Measurements from ENCODE around the gene GPC5. TPM values are rescaled to one million over a fixed set of nuclear protein-coding genes. Genes with fewer than 3 reads are reported as not detected.

GPC5 gene
- total and polyA plus RNA-seq, 2 of the 8 experiments (the other 6 are each of a cell fraction or from before 2014, with no cell fraction given) = 0.20 to 0.39 TPM

GRCh38 chr13:92038905-92039304 is 640.5 kb downstream of the GPC5 start:
- no peak overlapping the region for H2AFZ ChIP-seq (ENCODE audit: low read length)
- H2AK5ac ChIP-seq (ENCODE audit: low read depth, low read length) = no peak overlapping the region
- DNase-seq (ENCODE audit: low read depth in 1 of 2, low spot score in 2 of 2) (no peak), FAIRE-seq (no peak)
- H3K79me1 ChIP-seq (ENCODE audit: low read depth, low read length) = no peaks in the 10 kb centered on the region
- no peaks in the 10 kb centered on the region for H3K79me2 ChIP-seq (ENCODE audit: control insufficient read depth in 1 of 2, insufficient read depth in 2 of 2, low read length in 2 of 2)
- no peaks in the 10 kb centered on the region for H3K4me1 ChIP-seq (replicated peaks in 1 of 4; ENCODE audit: control insufficient read depth in 3 of 4, insufficient read depth in 4 of 4, low read length in 3 of 4)
- ChIA-PET CTCF (ENCODE audit: partially characterized antibody) (interaction anchor here (0.7 kb wide), 1 partner anchor 90 kb away, joined by 4 read pairs; no protein-coding TSS in a partner anchor), POLR2A (ENCODE audit: partially characterized antibody) (no interaction called here)
- H3K56ac ChIP-seq (replicated peaks; ENCODE audit: insufficient read length, low read depth, low read length) = no peak overlapping the region
- no peak overlapping the region for H3K4ac ChIP-seq (replicated peaks; ENCODE audit: insufficient read length, low read depth, low read length)
- H4K8ac ChIP-seq (ENCODE audit: extremely low read depth, insufficient read depth, low read length) = no peak overlapping the region
- H3K9me3 ChIP-seq (ENCODE audit: insufficient read depth in 2 of 2, low read depth in 1 of 2, low read length in 1 of 2) = no peaks in the 10 kb centered on the region
- no peak overlapping the region for H2BK20ac ChIP-seq (ENCODE audit: low read length)
- no peak overlapping the region for H2BK15ac ChIP-seq (ENCODE audit: low read length)
- H3K9ac ChIP-seq (replicated peaks in 1 of 4; ENCODE audit: extremely low read depth in 1 of 4, low read depth in 3 of 4, low read length in 3 of 4) = no peak overlapping the region
- no peak overlapping the region for H3K23ac ChIP-seq (ENCODE audit: insufficient read length)
- H4K20me1 ChIP-seq (replicated peaks in 1 of 2; ENCODE audit: control insufficient read depth in 1 of 2, insufficient read depth in 2 of 2, low read length in 2 of 2) = no peaks in the 10 kb centered on the region
- no peak overlapping the region for H3K14ac ChIP-seq (ENCODE audit: insufficient read length)
- H3K27me3 ChIP-seq (replicated peaks in 1 of 4; ENCODE audit: control insufficient read depth in 3 of 4, extremely low read depth in 1 of 4, insufficient read depth in 3 of 4, low read length in 3 of 4) = no peaks in the 10 kb centered on the region
- WGBS, 2 experiments (ENCODE audit: extremely low coverage in 1 of 2, insufficient coverage in 1 of 2, insufficient read length in 1 of 2, insufficient replicate concordance in 2 of 2, low coverage in 1 of 2, low lambda C conversion rate in 2 of 2, missing lambda C conversion rate in 1 of 2) = 92% methylated on average over 2 of the region's 2 CpGs; no CpG with 5 or more reads in 1 of the 2 experiments
- H2BK5ac ChIP-seq (ENCODE audit: low read depth, low read length) = no peak overlapping the region
- no peak overlapping the region for H3K18ac ChIP-seq (ENCODE audit: extremely low read depth, low read length)
- H2BK12ac ChIP-seq (ENCODE audit: low read depth, low read length) = no peak overlapping the region
- H4K91ac ChIP-seq (replicated peaks; ENCODE audit: insufficient read length, low read length) = no peak overlapping the region
- no peaks in the 10 kb centered on the region for H3K36me3 ChIP-seq (ENCODE audit: control insufficient read depth in 2 of 4, insufficient read depth in 4 of 4, low read length in 3 of 4)
- H4K5ac ChIP-seq (ENCODE audit: insufficient read length, low read depth, low read length) = no peak overlapping the region
- no peak overlapping the region for H2BK120ac ChIP-seq (replicated peaks; ENCODE audit: low read depth, low read length)
- H3K23me2 ChIP-seq (ENCODE audit: low read depth, low read length) = no peaks in the 10 kb centered on the region
- no peak overlapping the region for H3K27ac ChIP-seq (ENCODE audit: low read depth, low read length)
- H3K4me2 ChIP-seq (ENCODE audit: insufficient read depth in 1 of 2, low read depth in 2 of 2, low read length in 2 of 2) = no peak overlapping the region
- no peak overlapping the region for H3K4me3 ChIP-seq (ENCODE audit: extremely low read depth in 1 of 4, insufficient read depth in 2 of 4, low read depth in 3 of 4, low read length in 4 of 4)
- TF ChIP-seq CBX8 (IDR thresholded peaks at IDR 0.05; ENCODE audit: borderline replicate concordance, low read depth, low read length) (no peak), E2F6 (IDR thresholded peaks at IDR 0.05) (no peak), CTBP2 (IDR thresholded peaks at IDR 0.05; ENCODE audit: borderline replicate concordance, insufficient read depth, insufficient read length, low read length) (no peak), EZH2 (IDR thresholded peaks at IDR 0.05; ENCODE audit: low read depth, low read length, severe bottlenecking) (no peak), SP4 (IDR thresholded peaks at IDR 0.05; ENCODE audit: low read length) (no peak), BCL11A (IDR thresholded peaks at IDR 0.05; ENCODE audit: low read depth in 2 of 2, low read length in 2 of 2) (no peak), GTF2F1 (IDR thresholded peaks at IDR 0.05; ENCODE audit: borderline replicate concordance, low read depth, low read length) (no peak), JUN (IDR thresholded peaks at IDR 0.05; ENCODE audit: low read depth, low read length) (no peak), SRF (IDR thresholded peaks at IDR 0.05; ENCODE audit: low read depth, low read length) (no peak), BACH1 (IDR thresholded peaks at IDR 0.05; ENCODE audit: low read length) (no peak), SP1 (IDR thresholded peaks at IDR 0.05; ENCODE audit: low read depth, low read length) (no peak), POLR2AphosphoS5 (IDR thresholded peaks at IDR 0.05; ENCODE audit: low read depth, low read length) (no peak), RAD21 (IDR thresholded peaks at IDR 0.05 in 1 of 2, conservative IDR thresholded peaks at IDR 0.05 in 1 of 2; ENCODE audit: low read depth in 2 of 2, low read length in 2 of 2) (no peak), GABPA (IDR thresholded peaks at IDR 0.05; ENCODE audit: borderline replicate concordance, insufficient read depth, low read length) (no peak), MAFK (IDR thresholded peaks at IDR 0.05; ENCODE audit: low read depth, low read length) (no peak)

Measured in H1 (cell line).